WTC11 (cell line): ENCODE results near the gene ZNF827. TPM values are rescaled to one million over a fixed set of nuclear protein-coding genes. Genes with fewer than 3 reads are reported as not detected.

Experiments
- ATAC-seq: fragments of 200-7000 bp; cut with Tn5 transposase; 2 replicates; pipeline ENCODE4 v1.10.0; 2021; ENCODE audit warnings: mild to moderate bottlenecking, moderate library complexity
- CTCF ChIA-PET: fragments of 300-600 bp; sonication (Branson Sonifier 250); formaldehyde crosslinking; loops from one replicate; lab custom pipeline; 2021; ENCODE audit warnings: antibody characterized with exemption; lab: Charles Lee
- POLR2A ChIA-PET: fragments of 350-600 bp; sonication (Branson Sonifier 250); formaldehyde crosslinking; loops from one replicate; lab custom pipeline; 2021; ENCODE audit warnings: antibody characterized with exemption; lab: Charles Lee
- DNase-seq: peaks from one replicate; pipeline ENCODE4 v3.0.0; 2021; ENCODE audit warnings: low spot score
- H3K27ac Mint-ChIP-seq: 2 replicates; pipeline ENCODE4 v1.8.0; 2021; ENCODE audit warnings: mixed read lengths
- H3K27me3 Mint-ChIP-seq: 2 replicates; pipeline ENCODE4 v1.8.0; 2021; ENCODE audit warnings: low read depth, mild to moderate bottlenecking, moderate library complexity, mixed read lengths
- H3K36me3 Mint-ChIP-seq: 2 replicates; pipeline ENCODE4 v1.8.0; 2021; ENCODE audit warnings: mixed read lengths
- H3K4me1 Mint-ChIP-seq: 2 replicates; pipeline ENCODE4 v1.8.0; 2022; ENCODE audit warnings: mixed read lengths
- H3K4me3 Mint-ChIP-seq: 2 replicates; pipeline ENCODE4 v1.8.0; 2021; ENCODE audit warnings: mild to moderate bottlenecking, moderate library complexity, mixed read lengths
- H3K9me3 Mint-ChIP-seq: 2 replicates; pipeline ENCODE4 v1.8.0; 2021; ENCODE audit warnings: mixed read lengths
- ATF6 ChIP-seq: sonication (generic); formaldehyde crosslinking; IDR thresholded peaks from 2 replicates; pipeline ENCODE4 v1.8.1; 2023; ENCODE audit warnings: mild to moderate bottlenecking, missing genetic modification reagents
- CTCF ChIP-seq: fragments of 200-600 bp; IDR thresholded peaks from 2 replicates; pipeline ENCODE4 v1.8.0; 2022; ENCODE audit warnings: antibody characterized with exemption
- FOXK1 ChIP-seq: sonication (generic); formaldehyde crosslinking; IDR thresholded peaks from 2 replicates; pipeline ENCODE4 v1.8.0; 2022; ENCODE audit warnings: mild to moderate bottlenecking, moderate library complexity, missing genetic modification reagents
- JAZF1 ChIP-seq: fragments of 250-450 bp; sonication (Bioruptor Pico); IDR thresholded peaks from 2 replicates; pipeline ENCODE4 v1.9.0; 2021; ENCODE audit warnings: moderate library complexity, mild to moderate bottlenecking, inconsistent platforms
- NFE2L1 ChIP-seq: sonication (generic); formaldehyde crosslinking; IDR thresholded peaks from 2 replicates; pipeline ENCODE4 v1.8.1; 2023; ENCODE audit warnings: missing genetic modification reagents
- PRDM15 ChIP-seq: sonication (generic); formaldehyde crosslinking; IDR thresholded peaks from 2 replicates; pipeline ENCODE4 v1.8.0; 2022; ENCODE audit warnings: missing genetic modification reagents
- RELA ChIP-seq: sonication (generic); formaldehyde crosslinking; IDR thresholded peaks from 2 replicates; pipeline ENCODE4 v1.8.1; 2022; ENCODE audit warnings: missing genetic modification reagents, mild to moderate bottlenecking, borderline replicate concordance
- ZBTB43 ChIP-seq: sonication (generic); formaldehyde crosslinking; IDR thresholded peaks from 2 replicates; pipeline ENCODE4 v1.8.1; 2023; ENCODE audit warnings: mild to moderate bottlenecking, missing genetic modification reagents
- ZNF232 ChIP-seq: sonication (generic); formaldehyde crosslinking; IDR thresholded peaks from 2 replicates; pipeline ENCODE4 v1.8.0; 2022; ENCODE audit warnings: mild to moderate bottlenecking, missing genetic modification reagents
- ZNF671 ChIP-seq: fragments of 250-450 bp; sonication (Bioruptor Pico); IDR thresholded peaks from 2 replicates; pipeline ENCODE4 v1.8.0; 2021; ENCODE audit warnings: mild to moderate bottlenecking
- total RNA-seq: library from RNA; stranded (reverse); gene quantifications from 3 replicates; pipeline ENCODE4 v1.2.3, GENCODE V29; 2021
- TF ChIP-seq, protein P1 (sequence below): sonication (generic); formaldehyde crosslinking; IDR thresholded peaks from 2 replicates; pipeline ENCODE4 v1.8.1; 2022; ENCODE audit warnings: low read depth, mild to moderate bottlenecking, moderate library complexity, missing genetic modification reagents, borderline replicate concordance
- TF ChIP-seq, protein P2 (sequence below): sonication (generic); formaldehyde crosslinking; IDR thresholded peaks from 2 replicates; pipeline ENCODE4 v1.8.0; 2023; ENCODE audit warnings: missing genetic modification reagents, mild to moderate bottlenecking, borderline replicate concordance
- TF ChIP-seq, protein P3 (sequence below): sonication (generic); formaldehyde crosslinking; IDR thresholded peaks from 2 replicates; pipeline ENCODE4 v1.8.0; 2022; ENCODE audit warnings: mild to moderate bottlenecking, missing genetic modification reagents
- TF ChIP-seq, protein P4 (sequence below): fragments of 250-450 bp; sonication (Bioruptor Pico); IDR thresholded peaks from 2 replicates; pipeline ENCODE4 v1.9.0; 2021; ENCODE audit warnings: mild to moderate bottlenecking, borderline replicate concordance

Gene ZNF827
- total RNA-seq, 1 experiment from 2014 or later: 25.6 TPM

DNA sequence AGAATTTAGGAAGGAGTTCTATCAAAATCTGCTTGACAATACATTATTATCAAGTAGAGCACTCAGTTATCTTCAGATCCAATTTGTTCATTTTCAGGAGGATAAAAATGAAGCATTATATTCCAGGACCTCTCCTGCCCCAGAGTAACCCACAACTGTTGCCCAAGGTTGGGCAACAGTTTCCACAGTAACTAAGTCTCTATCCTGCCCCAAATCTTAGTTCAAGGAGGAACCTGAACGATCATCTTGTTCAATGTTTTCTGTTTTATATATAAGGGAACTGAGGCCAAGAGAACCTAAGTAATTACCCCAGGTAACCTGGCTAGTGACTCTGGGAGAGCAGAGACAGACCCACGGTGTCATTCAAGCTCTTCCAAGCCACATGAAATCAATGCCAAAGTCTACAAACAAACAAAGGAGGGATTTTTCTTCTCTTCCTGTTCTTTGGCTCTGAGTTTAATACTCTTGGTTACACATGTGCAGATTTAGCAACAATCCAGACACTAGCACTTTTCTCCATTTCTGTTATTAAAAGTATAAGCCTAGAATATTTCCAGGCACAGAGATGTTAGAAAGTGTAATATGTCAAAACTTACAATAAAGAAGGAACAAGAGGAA, 153.1 kb downstream of the ZNF827 start (continued):
- no peak for TF ChIP-seq CTCF

GRCh38 chr4:145784036-145784435, 154.6 kb downstream of the ZNF827 start:
- no peak for DNase-seq
- peaks cover 36% of the 10 kb centered on the region for H3K4me1 Mint-ChIP-seq
- ChIA-PET CTCF (no interaction called here), POLR2A (no interaction called here)
- H3K27me3 Mint-ChIP-seq: no peaks in the 10 kb centered on the region
- no peak for ATAC-seq
- H3K36me3 Mint-ChIP-seq: peaks cover 41% of the 10 kb centered on the region
- peaks cover 18% of the 10 kb centered on the region for H3K9me3 Mint-ChIP-seq
- no peak overlapping the region for H3K4me3 Mint-ChIP-seq
- H3K27ac Mint-ChIP-seq: no peak overlapping the region
- no peak for TF ChIP-seq RELA (CRISPR knock-in tag)
- TF ChIP-seq ZBTB43: no peak
- TF ChIP-seq, protein P1, sequence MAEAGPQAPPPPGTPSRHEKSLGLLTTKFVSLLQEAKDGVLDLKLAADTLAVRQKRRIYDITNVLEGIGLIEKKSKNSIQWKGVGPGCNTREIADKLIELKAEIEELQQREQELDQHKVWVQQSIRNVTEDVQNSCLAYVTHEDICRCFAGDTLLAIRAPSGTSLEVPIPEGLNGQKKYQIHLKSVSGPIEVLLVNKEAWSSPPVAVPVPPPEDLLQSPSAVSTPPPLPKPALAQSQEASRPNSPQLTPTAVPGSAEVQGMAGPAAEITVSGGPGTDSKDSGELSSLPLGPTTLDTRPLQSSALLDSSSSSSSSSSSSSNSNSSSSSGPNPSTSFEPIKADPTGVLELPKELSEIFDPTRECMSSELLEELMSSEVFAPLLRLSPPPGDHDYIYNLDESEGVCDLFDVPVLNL (CRISPR knock-in tag): no peak
- TF ChIP-seq ZNF232 (CRISPR knock-in tag): no peak
- TF ChIP-seq, protein P2, sequence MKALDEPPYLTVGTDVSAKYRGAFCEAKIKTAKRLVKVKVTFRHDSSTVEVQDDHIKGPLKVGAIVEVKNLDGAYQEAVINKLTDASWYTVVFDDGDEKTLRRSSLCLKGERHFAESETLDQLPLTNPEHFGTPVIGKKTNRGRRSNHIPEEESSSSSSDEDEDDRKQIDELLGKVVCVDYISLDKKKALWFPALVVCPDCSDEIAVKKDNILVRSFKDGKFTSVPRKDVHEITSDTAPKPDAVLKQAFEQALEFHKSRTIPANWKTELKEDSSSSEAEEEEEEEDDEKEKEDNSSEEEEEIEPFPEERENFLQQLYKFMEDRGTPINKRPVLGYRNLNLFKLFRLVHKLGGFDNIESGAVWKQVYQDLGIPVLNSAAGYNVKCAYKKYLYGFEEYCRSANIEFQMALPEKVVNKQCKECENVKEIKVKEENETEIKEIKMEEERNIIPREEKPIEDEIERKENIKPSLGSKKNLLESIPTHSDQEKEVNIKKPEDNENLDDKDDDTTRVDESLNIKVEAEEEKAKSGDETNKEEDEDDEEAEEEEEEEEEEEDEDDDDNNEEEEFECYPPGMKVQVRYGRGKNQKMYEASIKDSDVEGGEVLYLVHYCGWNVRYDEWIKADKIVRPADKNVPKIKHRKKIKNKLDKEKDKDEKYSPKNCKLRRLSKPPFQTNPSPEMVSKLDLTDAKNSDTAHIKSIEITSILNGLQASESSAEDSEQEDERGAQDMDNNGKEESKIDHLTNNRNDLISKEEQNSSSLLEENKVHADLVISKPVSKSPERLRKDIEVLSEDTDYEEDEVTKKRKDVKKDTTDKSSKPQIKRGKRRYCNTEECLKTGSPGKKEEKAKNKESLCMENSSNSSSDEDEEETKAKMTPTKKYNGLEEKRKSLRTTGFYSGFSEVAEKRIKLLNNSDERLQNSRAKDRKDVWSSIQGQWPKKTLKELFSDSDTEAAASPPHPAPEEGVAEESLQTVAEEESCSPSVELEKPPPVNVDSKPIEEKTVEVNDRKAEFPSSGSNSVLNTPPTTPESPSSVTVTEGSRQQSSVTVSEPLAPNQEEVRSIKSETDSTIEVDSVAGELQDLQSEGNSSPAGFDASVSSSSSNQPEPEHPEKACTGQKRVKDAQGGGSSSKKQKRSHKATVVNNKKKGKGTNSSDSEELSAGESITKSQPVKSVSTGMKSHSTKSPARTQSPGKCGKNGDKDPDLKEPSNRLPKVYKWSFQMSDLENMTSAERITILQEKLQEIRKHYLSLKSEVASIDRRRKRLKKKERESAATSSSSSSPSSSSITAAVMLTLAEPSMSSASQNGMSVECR (CRISPR knock-in tag): no peak
- TF ChIP-seq FOXK1 (CRISPR knock-in tag): no peak
- no peak for TF ChIP-seq ATF6
- TF ChIP-seq, protein P3, sequence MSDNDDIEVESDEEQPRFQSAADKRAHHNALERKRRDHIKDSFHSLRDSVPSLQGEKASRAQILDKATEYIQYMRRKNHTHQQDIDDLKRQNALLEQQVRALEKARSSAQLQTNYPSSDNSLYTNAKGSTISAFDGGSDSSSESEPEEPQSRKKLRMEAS (CRISPR knock-in tag): no peak
- TF ChIP-seq, protein P4, sequence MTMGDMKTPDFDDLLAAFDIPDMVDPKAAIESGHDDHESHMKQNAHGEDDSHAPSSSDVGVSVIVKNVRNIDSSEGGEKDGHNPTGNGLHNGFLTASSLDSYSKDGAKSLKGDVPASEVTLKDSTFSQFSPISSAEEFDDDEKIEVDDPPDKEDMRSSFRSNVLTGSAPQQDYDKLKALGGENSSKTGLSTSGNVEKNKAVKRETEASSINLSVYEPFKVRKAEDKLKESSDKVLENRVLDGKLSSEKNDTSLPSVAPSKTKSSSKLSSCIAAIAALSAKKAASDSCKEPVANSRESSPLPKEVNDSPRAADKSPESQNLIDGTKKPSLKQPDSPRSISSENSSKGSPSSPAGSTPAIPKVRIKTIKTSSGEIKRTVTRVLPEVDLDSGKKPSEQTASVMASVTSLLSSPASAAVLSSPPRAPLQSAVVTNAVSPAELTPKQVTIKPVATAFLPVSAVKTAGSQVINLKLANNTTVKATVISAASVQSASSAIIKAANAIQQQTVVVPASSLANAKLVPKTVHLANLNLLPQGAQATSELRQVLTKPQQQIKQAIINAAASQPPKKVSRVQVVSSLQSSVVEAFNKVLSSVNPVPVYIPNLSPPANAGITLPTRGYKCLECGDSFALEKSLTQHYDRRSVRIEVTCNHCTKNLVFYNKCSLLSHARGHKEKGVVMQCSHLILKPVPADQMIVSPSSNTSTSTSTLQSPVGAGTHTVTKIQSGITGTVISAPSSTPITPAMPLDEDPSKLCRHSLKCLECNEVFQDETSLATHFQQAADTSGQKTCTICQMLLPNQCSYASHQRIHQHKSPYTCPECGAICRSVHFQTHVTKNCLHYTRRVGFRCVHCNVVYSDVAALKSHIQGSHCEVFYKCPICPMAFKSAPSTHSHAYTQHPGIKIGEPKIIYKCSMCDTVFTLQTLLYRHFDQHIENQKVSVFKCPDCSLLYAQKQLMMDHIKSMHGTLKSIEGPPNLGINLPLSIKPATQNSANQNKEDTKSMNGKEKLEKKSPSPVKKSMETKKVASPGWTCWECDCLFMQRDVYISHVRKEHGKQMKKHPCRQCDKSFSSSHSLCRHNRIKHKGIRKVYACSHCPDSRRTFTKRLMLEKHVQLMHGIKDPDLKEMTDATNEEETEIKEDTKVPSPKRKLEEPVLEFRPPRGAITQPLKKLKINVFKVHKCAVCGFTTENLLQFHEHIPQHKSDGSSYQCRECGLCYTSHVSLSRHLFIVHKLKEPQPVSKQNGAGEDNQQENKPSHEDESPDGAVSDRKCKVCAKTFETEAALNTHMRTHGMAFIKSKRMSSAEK: no peak
- TF ChIP-seq JAZF1: no peak
- no peak for TF ChIP-seq NFE2L1
- no peak for TF ChIP-seq ZNF671 (CRISPR knock-in tag)
- no peak for TF ChIP-seq PRDM15
